ENCODE results near the gene ASXL1.

- TF ChIP-seq REST (IDR thresholded peaks at IDR 0.05; ENCODE audit: low read depth) (no peak), POLR2A (IDR thresholded peaks at IDR 0.05; ENCODE audit: borderline replicate concordance, extremely low read depth, insufficient read depth, insufficient read length) (no peak), CTCF (IDR thresholded peaks at IDR 0.05 in 2 of 3, conservative IDR thresholded peaks at IDR 0.05 in 1 of 3; ENCODE audit: borderline replicate concordance in 1 of 3, insufficient read depth in 1 of 3, low read depth in 2 of 3, low read length in 2 of 3) (no peak), POLR2AphosphoS5 (IDR thresholded peaks at IDR 0.05; ENCODE audit: low read depth, low read length) (no peak), RAD21 (IDR thresholded peaks at IDR 0.05; ENCODE audit: low read depth) (no peak), SRF (IDR thresholded peaks at IDR 0.05; ENCODE audit: low read depth) (no peak), EZH2phosphoT487 (IDR thresholded peaks at IDR 0.05; ENCODE audit: borderline replicate concordance) (no peak), YY1 (IDR thresholded peaks at IDR 0.05; ENCODE audit: extremely low read depth, insufficient replicate concordance, low read depth, low read length) (no peak), ATF3 (IDR thresholded peaks at IDR 0.05) (no peak), MAX (IDR thresholded peaks at IDR 0.05) (no peak), ZBTB33 (IDR thresholded peaks at IDR 0.05; ENCODE audit: extremely low read depth, insufficient replicate concordance, low read length) (no peak), EGR1 (IDR thresholded peaks at IDR 0.05; ENCODE audit: low read depth) (no peak), ELF1 (IDR thresholded peaks at IDR 0.05; ENCODE audit: borderline replicate concordance, low read depth) (no peak)
Measured at GRCh38 chr20:32472581-32473207, 114.6 kb downstream of the ASXL1 start.
